SK-N-MC (cell line): ENCODE data around the gene FBXO9.

Experiments used
- EZH2 ChIP-seq: fragments of 200-600 bp; sonication (generic); IDR thresholded peaks from one replicate; pipeline ENCODE4 v1.6.1; 2017; ENCODE audit warnings: antibody characterized with exemption
- POLR2AphosphoS5 ChIP-seq: IDR thresholded peaks from 2 replicates; pipeline ENCODE4 v1.6.1; 2012; ENCODE audit warnings: mild to moderate bottlenecking, low read depth, low read length, borderline replicate concordance

- TF ChIP-seq EZH2 = no peak
- no peak; the same call in 1 of the 2 replicates for TF ChIP-seq POLR2AphosphoS5
Measured at GRCh38 chr6:53042112-53042511, 23.1 kb upstream of the FBXO9 start.
